ENCODE measurements around the gene TMEM184A.

TMEM184A gene

DNA sequence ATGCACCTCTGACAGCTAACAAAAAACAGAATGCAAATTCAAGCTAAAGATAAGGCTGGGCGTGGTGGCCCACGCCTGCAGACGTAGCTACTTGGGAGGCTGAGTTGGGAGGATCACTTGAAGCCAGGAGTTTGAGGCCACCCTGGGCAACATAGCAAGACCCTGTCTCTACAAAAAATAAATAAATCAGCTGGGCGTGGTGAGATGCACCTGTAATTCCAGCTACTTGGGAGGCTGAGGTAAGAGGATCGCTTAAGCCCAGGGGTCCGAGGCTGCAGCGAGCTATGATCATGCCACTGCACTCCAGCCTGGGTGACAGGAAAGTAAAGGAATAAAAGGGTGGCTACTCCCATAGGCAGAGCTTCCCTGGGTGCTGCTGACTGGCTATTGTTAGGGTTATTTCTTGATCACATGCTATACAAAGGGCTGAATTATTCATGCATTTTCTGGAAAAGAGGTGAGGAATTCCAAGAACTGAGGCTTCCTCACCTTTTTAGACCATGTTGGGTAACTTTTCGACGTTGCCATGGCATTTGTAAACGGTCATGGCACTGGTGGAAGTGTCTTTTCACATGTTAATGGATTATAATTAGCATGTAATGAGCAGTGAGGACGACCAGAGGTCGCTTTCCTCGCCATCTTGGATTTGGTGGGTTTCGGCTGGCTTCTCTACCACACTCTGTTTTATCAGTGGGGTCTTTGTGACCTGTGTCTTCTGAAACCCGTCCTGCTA, 20.7 kb upstream of the TMEM184A start:
- no peaks in the 10 kb centered on the region for H3K9me3 ChIP-seq
- peaks cover 0 to 12% (median 1%) of the 10 kb centered on the region in 4 donors for H3K4me1 ChIP-seq
- H3K27me3 ChIP-seq = no peaks in the 10 kb centered on the region
- TF ChIP-seq, protein P1, sequence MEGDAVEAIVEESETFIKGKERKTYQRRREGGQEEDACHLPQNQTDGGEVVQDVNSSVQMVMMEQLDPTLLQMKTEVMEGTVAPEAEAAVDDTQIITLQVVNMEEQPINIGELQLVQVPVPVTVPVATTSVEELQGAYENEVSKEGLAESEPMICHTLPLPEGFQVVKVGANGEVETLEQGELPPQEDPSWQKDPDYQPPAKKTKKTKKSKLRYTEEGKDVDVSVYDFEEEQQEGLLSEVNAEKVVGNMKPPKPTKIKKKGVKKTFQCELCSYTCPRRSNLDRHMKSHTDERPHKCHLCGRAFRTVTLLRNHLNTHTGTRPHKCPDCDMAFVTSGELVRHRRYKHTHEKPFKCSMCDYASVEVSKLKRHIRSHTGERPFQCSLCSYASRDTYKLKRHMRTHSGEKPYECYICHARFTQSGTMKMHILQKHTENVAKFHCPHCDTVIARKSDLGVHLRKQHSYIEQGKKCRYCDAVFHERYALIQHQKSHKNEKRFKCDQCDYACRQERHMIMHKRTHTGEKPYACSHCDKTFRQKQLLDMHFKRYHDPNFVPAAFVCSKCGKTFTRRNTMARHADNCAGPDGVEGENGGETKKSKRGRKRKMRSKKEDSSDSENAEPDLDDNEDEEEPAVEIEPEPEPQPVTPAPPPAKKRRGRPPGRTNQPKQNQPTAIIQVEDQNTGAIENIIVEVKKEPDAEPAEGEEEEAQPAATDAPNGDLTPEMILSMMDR (IDR thresholded peaks at IDR 0.05) = no peak
- no peak overlapping the region for H3K4me3 ChIP-seq
- no peak overlapping the region for H3K27ac ChIP-seq
- DNase-seq = no peak
- intact Hi-C loops (cut with DNase I; ENCODE audit: low total_unique reads) = loop anchor here (5.0 kb wide), 1 partner anchor 771 kb away; no protein-coding TSS in a partner anchor
- H3K36me3 ChIP-seq = peaks cover 0 to 13% (median 0%) of the 10 kb centered on the region in 3 donors

DNA sequence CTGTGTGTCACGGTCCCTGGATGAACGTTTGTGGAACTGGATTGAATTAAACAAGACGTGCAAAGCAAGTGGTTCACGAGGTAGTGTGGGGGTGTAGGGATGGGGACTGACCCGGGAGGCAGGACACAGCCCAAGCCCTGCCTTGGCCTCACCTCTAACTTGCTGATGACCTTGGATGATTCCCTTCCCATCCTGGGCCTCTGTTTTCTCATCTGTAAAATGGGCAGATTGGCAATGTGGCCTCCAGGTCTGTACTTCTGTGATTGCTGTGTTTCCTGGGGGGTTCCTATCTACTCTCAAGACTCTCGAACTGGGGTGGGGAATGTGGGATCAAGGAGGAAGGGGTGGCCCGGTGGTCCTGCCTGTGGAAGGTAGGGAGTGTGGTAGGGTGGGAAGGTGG, 19.8 kb upstream of the TMEM184A start:
- peaks cover 0 to 21% (median 8%) of the 10 kb centered on the region in 4 donors for H3K4me1 ChIP-seq
- H3K9me3 ChIP-seq = no peaks in the 10 kb centered on the region
- no peak for DNase-seq
- intact Hi-C loops (cut with DNase I; ENCODE audit: low total_unique reads) = loop anchor here (5.0 kb wide), 1 partner anchor 771 kb away; no protein-coding TSS in a partner anchor
- TF ChIP-seq, protein P1 (IDR thresholded peaks at IDR 0.05) = no peak
- H3K27me3 ChIP-seq = no peaks in the 10 kb centered on the region
- H3K27ac ChIP-seq = no peak overlapping the region
- peaks cover 0 to 13% (median 0%) of the 10 kb centered on the region in 3 donors for H3K36me3 ChIP-seq
- no peak overlapping the region for H3K4me3 ChIP-seq

DNA sequence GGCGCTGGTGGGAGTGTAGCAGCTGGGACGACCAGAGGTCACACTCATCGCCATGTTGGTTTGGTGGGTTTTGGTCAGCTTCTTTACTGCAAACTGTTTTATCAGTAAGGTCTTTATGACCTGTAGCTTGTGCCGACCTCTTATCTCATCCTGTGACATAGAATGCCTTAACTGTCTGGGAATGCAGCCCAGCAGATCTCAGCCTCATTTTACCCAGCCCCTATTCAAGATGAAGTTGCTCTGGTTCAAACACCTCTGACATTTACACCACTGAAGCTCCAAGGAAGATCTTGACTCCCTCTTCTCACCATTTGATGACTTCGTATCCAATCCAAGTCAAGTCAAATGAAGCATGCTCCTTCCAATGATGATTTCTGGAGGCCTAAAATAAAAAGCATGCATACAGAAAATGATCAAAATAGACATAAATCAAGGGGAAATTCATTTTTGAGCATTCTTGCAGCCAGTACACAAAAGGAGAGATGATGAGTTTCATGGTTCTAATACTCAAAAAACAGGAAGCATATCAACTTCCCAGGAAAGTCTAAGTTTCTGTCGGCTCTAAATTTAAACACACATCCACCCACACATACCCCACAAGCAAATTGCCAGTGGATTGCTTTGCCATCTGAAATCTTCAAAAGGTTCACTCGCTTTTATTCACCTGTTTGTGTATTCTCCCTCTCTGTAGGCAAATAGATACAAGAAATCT, 16.3 kb upstream of the TMEM184A start:
- no peaks in the 10 kb centered on the region for H3K9me3 ChIP-seq
- DNase-seq = no peak
- TF ChIP-seq, protein P1 (IDR thresholded peaks at IDR 0.05) = no peak
- H3K27me3 ChIP-seq = no peaks in the 10 kb centered on the region
- peaks cover 2 to 22% (median 8%) of the 10 kb centered on the region in 3 donors for H3K36me3 ChIP-seq
- peak overlapping the region in 1 of 2 donors; percentile 94 for H3K27ac ChIP-seq
- no peak overlapping the region for H3K4me3 ChIP-seq
- intact Hi-C loops (cut with DNase I; ENCODE audit: low total_unique reads) = no loop called here
- H3K4me1 ChIP-seq = peaks cover 0 to 33% (median 22%) of the 10 kb centered on the region in 4 donors

DNA sequence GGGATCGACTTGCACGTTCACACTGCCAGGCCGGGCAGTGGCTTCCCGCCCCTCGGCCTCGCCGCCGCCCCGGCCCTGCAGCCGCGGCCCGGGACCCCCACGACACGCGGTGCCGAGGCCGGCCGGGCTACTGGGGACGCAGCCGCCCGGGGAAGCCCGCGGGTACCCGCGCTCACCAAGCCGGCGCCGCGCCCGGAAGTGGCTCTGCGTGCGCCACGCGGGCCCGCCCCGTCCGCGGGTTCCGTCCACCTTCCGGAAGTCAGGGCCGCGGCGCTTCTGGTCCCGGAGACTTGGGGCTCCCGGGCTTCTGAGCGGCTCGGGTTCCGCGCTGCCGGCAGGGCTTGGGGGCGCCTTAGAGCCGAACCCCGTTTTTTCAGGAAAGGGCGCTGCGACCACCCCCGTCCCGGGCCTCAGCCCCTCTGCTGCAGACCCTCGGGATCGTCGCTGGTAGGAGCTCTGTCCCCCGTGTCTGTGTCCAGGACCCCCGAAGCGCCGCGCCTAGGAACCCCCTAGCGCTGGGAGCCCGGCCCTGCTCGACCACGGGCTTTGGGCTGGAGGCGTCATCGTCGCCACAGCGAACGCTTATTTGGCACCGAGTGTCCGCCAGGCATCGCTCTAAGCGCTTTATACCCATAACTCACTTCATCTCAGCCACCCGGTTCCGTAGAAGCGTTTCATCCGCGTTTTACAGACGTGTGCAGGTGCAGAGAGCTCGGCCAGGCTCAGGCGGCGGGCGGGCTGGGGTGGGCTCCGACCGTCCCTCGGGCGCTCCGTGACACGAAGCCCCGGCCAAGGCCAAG, 14.0 kb upstream of the TMEM184A start, which contains the start of gene PSMG3:
Gene PSMG3, minus strand, starts transcription at position 200 of the 800 bp plus-strand sequence. CDS start 693 bp downstream, outside the sequence.
- Histone ChIP-seq H3K9me3 (no peaks in the 10 kb centered on the region), H3K27me3 (no peaks in the 10 kb centered on the region), H3K4me3 (peak within 1 kb of the TSS; percentile 79 to 88), H3K36me3 (peaks cover 7 to 31% (median 16%) of the 10 kb centered on the region in 3 donors), H3K4me1 (peaks cover 0 to 33% (median 22%) of the 10 kb centered on the region in 4 donors), H3K27ac (peak within 1 kb of the TSS; percentile 87 to 94)
- intact Hi-C loops (cut with DNase I; ENCODE audit: low total_unique reads) = loop anchor here (2.0 kb wide), 1 partner anchor 65 kb away; the partner anchor contains the start of gene INTS1
- DNase-seq = peak; percentile 88 to 94
- TF ChIP-seq, protein P1 (IDR thresholded peaks at IDR 0.05) = peak; percentile 29 to 31

DNA sequence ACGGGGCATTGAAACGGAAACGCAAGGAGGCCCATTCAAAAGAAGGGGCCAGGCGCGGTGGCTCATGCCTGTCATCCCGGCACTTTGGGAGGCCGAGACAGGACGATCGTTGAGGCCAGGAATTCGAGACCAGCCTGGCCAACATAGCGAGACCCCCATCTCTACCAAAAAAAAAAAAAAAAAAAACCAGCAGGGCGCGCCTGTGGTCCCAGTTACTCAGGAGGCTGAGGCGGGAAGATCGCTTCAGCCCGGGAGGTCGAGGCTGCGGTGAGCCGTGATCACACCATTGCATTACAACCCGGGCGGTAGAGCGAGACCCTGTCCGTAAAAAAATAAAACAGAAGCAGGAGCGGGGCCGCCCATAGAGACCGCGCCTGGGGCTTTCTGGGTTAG, 13.4 kb upstream of the TMEM184A start:
- Histone ChIP-seq H3K9me3 (no peaks in the 10 kb centered on the region), H3K27ac (peak overlapping the region; percentile 87 to 94), H3K4me1 (peaks cover 0 to 33% (median 22%) of the 10 kb centered on the region in 4 donors), H3K4me3 (peak overlapping the region; percentile 79 to 88), H3K27me3 (no peaks in the 10 kb centered on the region), H3K36me3 (peaks cover 7 to 31% (median 16%) of the 10 kb centered on the region in 3 donors)
- TF ChIP-seq, protein P1 (IDR thresholded peaks at IDR 0.05) = no peak
- no peak for DNase-seq
- intact Hi-C loops (cut with DNase I; ENCODE audit: low total_unique reads) = loop anchor here (2.0 kb wide), 1 partner anchor 65 kb away; the partner anchor contains the start of gene INTS1

All from tibial artery (tissue), 4 donors.